Measurements from ENCODE around the gene GRIK4. TPM values are rescaled to one million over a fixed set of nuclear protein-coding genes. Genes with fewer than 3 reads are reported as not detected.

Gene GRIK4
- total and polyA plus RNA-seq, 2 of the 4 experiments (the other 2 are of a cell fraction) = 0.18 to 0.38 TPM

GRCh38 chr11:120971825-120972224 is 460.3 kb downstream of the GRIK4 start:
- Histone ChIP-seq H2BK15ac (ENCODE audit: low read depth, low read length) (no peak overlapping the region), H4K5ac (ENCODE audit: low read depth, low read length) (no peak overlapping the region), H4K8ac (ENCODE audit: low read depth in 2 of 2, low read length in 2 of 2) (no peak overlapping the region), H3K23ac (ENCODE audit: low read depth, low read length) (no peak overlapping the region), H2BK20ac (ENCODE audit: low read depth, low read length) (no peak overlapping the region), H3K14ac (replicated peaks; ENCODE audit: low read depth, low read length) (no peak overlapping the region), H3K4me2 (ENCODE audit: low read depth, low read length) (no peak overlapping the region), H3K56ac (ENCODE audit: extremely low read depth, insufficient read depth, low read length) (no peak overlapping the region), H3K4me3 (ENCODE audit: insufficient read depth, low read depth, low read length) (no peak overlapping the region), H2BK120ac (ENCODE audit: low read depth, low read length) (no peak overlapping the region), H3K9me3 (ENCODE audit: control insufficient read depth, insufficient read depth, low read length) (no peaks in the 10 kb centered on the region), H2AFZ (replicated peaks; ENCODE audit: low read length, poor library complexity) (no peak overlapping the region), H3K36me3 (ENCODE audit: control insufficient read depth, insufficient read depth, low read length) (no peaks in the 10 kb centered on the region), H3K79me1 (ENCODE audit: low read depth in 1 of 2, low read length in 2 of 2) (no peaks in the 10 kb centered on the region), H3K4ac (ENCODE audit: low read depth, low read length) (no peak overlapping the region), H2BK5ac (ENCODE audit: low read depth, low read length, poor library complexity, severe bottlenecking) (no peak overlapping the region), H4K91ac (ENCODE audit: insufficient read depth, low read depth, low read length) (no peak overlapping the region), H2AK5ac (ENCODE audit: low read depth, low read length) (no peak overlapping the region), H3K9me1 (ENCODE audit: insufficient read depth, low read length) (no peaks in the 10 kb centered on the region), H3K18ac (ENCODE audit: low read depth, low read length) (no peak overlapping the region), H3K9ac (ENCODE audit: low read depth, low read length) (no peak overlapping the region), H3K27ac (ENCODE audit: insufficient read depth, low read length) (no peak overlapping the region), H4K20me1 (ENCODE audit: insufficient read depth, low read length) (no peaks in the 10 kb centered on the region), H3K27me3 (ENCODE audit: control insufficient read depth, insufficient read depth, low read length) (peaks cover 20% of the 10 kb centered on the region), H3K4me1 (ENCODE audit: control insufficient read depth, insufficient read depth, low read length) (no peaks in the 10 kb centered on the region), H2AK9ac (replicated peaks; ENCODE audit: low read depth, low read length, poor library complexity) (no peak overlapping the region)
- ChIA-PET POLR2A (ENCODE audit: unreplicated experiment) (no interaction called here), CTCF (no interaction called here)
- BruUV-seq (replicated peaks) = no TSS peak
- DNase-seq = no peak
- in situ Hi-C loops (cut with MboI; ENCODE audit: low sequenced_read_pairs) (no loop called here), intact Hi-C loops (cut with micrococcal nuclease) (no loop called here), dilution Hi-C loops (cut with HindIII; ENCODE audit: low sequenced_read_pairs, unreplicated experiment) (no loop called here)
- TF ChIP-seq RCOR1 (IDR thresholded peaks at IDR 0.05; ENCODE audit: insufficient replicate concordance, low read length) = no peak
- no peak for TF ChIP-seq POLR2A (IDR thresholded peaks at IDR 0.05; ENCODE audit: low read depth, low read length)
- TF ChIP-seq BHLHE40 (IDR thresholded peaks at IDR 0.05; ENCODE audit: low read depth, low read length) = no peak
- TF ChIP-seq CHD1 (IDR thresholded peaks at IDR 0.05; ENCODE audit: low read depth, low read length) = no peak
- no peak for TF ChIP-seq MAZ (IDR thresholded peaks at IDR 0.05; ENCODE audit: borderline replicate concordance, low read depth, low read length)
- no peak for TF ChIP-seq RAD21 (IDR thresholded peaks at IDR 0.05; ENCODE audit: low read length)
- TF ChIP-seq MAFK (IDR thresholded peaks at IDR 0.05; ENCODE audit: low read depth, low read length) = no peak
- no peak for TF ChIP-seq CEBPB (IDR thresholded peaks at IDR 0.05; ENCODE audit: low read depth, low read length)
- no peak for TF ChIP-seq SMC3 (IDR thresholded peaks at IDR 0.05; ENCODE audit: low read depth, low read length)
- TF ChIP-seq FOS (IDR thresholded peaks at IDR 0.05; ENCODE audit: low read depth, low read length) = no peak
- TF ChIP-seq, protein P1, sequence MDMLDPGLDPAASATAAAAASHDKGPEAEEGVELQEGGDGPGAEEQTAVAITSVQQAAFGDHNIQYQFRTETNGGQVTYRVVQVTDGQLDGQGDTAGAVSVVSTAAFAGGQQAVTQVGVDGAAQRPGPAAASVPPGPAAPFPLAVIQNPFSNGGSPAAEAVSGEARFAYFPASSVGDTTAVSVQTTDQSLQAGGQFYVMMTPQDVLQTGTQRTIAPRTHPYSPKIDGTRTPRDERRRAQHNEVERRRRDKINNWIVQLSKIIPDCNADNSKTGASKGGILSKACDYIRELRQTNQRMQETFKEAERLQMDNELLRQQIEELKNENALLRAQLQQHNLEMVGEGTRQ (IDR thresholded peaks at IDR 0.05; ENCODE audit: low read depth, low read length) = no peak
- no peak for TF ChIP-seq MXI1 (IDR thresholded peaks at IDR 0.05; ENCODE audit: borderline replicate concordance, low read depth, low read length)
- 80% methylated on average over 1 of the region's 4 CpGs; no CpG with 5 or more reads in 1 of the 2 experiments for WGBS, 2 experiments (ENCODE audit: extremely low coverage in 2 of 2, insufficient read length in 1 of 2)
- ATAC-seq (ENCODE audit: low read depth) = no peak
